ENCODE data around the gene PRDX5.

DNA sequence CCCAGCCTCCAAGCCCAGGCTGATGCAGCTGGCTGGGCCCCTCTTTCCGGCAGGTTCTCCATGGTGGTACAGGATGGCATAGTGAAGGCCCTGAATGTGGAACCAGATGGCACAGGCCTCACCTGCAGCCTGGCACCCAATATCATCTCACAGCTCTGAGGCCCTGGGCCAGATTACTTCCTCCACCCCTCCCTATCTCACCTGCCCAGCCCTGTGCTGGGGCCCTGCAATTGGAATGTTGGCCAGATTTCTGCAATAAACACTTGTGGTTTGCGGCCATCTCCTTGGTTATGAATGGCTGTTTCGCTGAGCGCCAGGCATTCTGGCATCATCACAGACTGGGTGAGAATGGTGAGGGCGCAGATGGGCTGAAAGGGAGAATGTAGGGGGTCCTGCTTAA, 3.6 kb downstream of the PRDX5 start:
- no peak for TF ChIP-seq POLR2A (IDR thresholded peaks at IDR 0.05)
- TF ChIP-seq, protein P1, sequence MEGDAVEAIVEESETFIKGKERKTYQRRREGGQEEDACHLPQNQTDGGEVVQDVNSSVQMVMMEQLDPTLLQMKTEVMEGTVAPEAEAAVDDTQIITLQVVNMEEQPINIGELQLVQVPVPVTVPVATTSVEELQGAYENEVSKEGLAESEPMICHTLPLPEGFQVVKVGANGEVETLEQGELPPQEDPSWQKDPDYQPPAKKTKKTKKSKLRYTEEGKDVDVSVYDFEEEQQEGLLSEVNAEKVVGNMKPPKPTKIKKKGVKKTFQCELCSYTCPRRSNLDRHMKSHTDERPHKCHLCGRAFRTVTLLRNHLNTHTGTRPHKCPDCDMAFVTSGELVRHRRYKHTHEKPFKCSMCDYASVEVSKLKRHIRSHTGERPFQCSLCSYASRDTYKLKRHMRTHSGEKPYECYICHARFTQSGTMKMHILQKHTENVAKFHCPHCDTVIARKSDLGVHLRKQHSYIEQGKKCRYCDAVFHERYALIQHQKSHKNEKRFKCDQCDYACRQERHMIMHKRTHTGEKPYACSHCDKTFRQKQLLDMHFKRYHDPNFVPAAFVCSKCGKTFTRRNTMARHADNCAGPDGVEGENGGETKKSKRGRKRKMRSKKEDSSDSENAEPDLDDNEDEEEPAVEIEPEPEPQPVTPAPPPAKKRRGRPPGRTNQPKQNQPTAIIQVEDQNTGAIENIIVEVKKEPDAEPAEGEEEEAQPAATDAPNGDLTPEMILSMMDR (IDR thresholded peaks at IDR 0.05), result no peak
- TF ChIP-seq POLR2AphosphoS5 (IDR thresholded peaks at IDR 0.05; ENCODE audit: insufficient read depth in 1 of 2, low read depth in 1 of 2), result no peak
